ENCODE measurements around the gene MPHOSPH10. TPM values are rescaled to one million over a fixed set of nuclear protein-coding genes. Genes with fewer than 3 reads are reported as not detected.
A peak's percentile ranks its signal among the peaks of the same experiment; 100 is the strongest.

The MPHOSPH10 gene
- total RNA-seq, 4 donors from 2014 or later: 27.8 to 49.1 (median 32.8) TPM

DNA sequence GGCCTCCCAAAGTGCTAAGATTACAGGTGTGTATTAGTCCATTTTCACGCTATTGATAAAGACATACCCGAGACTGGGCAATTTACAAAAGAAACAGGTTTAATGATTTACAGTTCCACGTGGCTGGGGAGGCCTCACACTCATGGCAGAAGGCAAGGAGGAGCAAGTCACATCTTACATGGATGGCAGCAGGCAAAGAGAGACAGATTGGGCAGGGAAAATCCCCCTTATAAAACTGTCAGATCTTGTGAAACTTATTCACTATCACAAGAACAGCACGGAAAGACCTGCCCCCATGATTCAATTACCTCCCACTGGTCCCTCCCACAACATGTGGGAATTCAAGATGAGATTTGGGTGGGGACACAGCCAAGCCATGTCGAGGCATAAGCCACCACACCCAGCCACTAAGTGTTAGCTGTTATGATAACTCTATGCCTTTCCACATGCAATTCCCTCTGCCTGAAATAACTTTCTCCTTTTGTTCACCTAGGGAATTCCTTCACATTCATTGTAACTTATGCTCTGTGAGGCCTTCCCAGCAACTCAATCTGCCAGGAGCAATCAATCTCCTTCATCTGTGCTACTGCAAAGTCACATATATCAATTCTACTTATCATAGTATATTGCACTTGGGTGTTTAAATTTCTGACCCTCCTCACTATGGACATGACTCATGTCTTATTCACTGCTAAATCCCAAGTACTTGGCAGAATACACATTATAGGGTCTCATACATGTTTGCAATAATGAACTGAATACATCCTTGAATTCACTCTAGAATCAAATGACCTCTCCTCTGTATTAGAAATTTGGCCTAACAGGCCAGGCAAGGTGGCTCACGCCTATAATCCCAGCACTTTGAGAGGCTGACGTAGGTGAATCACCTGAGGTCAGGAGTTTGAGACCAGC, 7.8 kb upstream of the MPHOSPH10 start:
- ATAC-seq: no peak
- intact Hi-C loops (cut with DNase I; ENCODE audit: low total_unique reads): no loop called here
- DNase-seq: no peak

DNA sequence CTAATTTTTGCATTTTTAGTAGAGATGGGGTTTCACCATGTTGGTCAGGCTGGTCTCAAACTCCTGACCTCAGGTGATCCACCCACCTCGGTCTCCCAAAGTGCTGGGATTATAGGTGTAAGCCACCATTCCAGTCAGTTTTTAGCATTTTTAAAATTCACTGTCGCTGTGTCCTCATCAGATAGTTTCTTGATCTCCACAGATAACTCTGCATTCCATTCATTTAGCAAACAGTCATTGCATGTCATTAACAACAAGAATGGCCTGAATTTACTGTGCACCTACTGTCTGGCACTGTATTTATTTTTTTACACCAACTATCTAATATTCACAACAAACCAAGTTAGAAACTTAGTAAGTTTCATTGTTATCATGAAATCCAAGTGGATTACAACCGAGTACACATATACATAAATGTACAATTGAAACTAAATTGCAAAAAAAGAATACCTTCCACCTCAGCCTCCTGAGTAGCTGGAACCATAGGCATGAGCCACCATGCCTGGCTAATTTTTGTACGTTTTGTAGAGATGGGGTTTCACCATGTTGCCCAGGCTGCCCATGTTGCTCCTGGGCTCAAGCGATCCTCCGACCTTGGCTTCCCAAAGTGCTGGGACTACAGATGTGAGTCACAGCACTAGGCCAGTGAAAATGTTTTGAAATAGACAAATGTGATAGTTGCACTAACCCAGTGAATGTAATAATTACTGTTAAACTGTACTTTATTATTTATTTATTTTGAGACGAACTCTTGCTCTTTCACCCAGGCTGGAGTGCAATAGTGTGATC, 4.7 kb upstream of the MPHOSPH10 start:
- peaks cover 18 to 22% of the 10 kb centered on the region in 2 donors for H3K4me1 ChIP-seq
- intact Hi-C loops (cut with DNase I; ENCODE audit: low total_unique reads): no loop called here
- DNase-seq: no peak
- no peak overlapping the region for H3K4me3 ChIP-seq
- H3K9me3 ChIP-seq: no peaks in the 10 kb centered on the region
- H3K27ac ChIP-seq: no peak overlapping the region
- no peak for ATAC-seq
- peaks cover 0 to 13% of the 10 kb centered on the region in 2 donors for H3K36me3 ChIP-seq
- no peak for TF ChIP-seq POLR2A (IDR thresholded peaks at IDR 0.05)
- TF ChIP-seq, protein P1, sequence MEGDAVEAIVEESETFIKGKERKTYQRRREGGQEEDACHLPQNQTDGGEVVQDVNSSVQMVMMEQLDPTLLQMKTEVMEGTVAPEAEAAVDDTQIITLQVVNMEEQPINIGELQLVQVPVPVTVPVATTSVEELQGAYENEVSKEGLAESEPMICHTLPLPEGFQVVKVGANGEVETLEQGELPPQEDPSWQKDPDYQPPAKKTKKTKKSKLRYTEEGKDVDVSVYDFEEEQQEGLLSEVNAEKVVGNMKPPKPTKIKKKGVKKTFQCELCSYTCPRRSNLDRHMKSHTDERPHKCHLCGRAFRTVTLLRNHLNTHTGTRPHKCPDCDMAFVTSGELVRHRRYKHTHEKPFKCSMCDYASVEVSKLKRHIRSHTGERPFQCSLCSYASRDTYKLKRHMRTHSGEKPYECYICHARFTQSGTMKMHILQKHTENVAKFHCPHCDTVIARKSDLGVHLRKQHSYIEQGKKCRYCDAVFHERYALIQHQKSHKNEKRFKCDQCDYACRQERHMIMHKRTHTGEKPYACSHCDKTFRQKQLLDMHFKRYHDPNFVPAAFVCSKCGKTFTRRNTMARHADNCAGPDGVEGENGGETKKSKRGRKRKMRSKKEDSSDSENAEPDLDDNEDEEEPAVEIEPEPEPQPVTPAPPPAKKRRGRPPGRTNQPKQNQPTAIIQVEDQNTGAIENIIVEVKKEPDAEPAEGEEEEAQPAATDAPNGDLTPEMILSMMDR (IDR thresholded peaks at IDR 0.05 in 4 of 5, conservative IDR thresholded peaks at IDR 0.05 in 1 of 5): no peak
- H3K27me3 ChIP-seq: no peaks in the 10 kb centered on the region
- in situ Hi-C loops (cut with MboI; ENCODE audit: low sequenced_read_pairs in 4 of 4): no loop called here

More for the DNA sequence above, 7.8 kb upstream of the MPHOSPH10 start:
- H3K27ac ChIP-seq: no peak overlapping the region
- in situ Hi-C loops (cut with MboI; ENCODE audit: low sequenced_read_pairs in 4 of 4): no loop called here
- H3K27me3 ChIP-seq: no peaks in the 10 kb centered on the region
- TF ChIP-seq, protein P1 (IDR thresholded peaks at IDR 0.05 in 4 of 5, conservative IDR thresholded peaks at IDR 0.05 in 1 of 5): no peak
- no peak for TF ChIP-seq POLR2A (IDR thresholded peaks at IDR 0.05)
- H3K4me1 ChIP-seq: peaks cover 4 to 6% of the 10 kb centered on the region in 2 donors
- no peaks in the 10 kb centered on the region for H3K9me3 ChIP-seq
- H3K4me3 ChIP-seq: no peak overlapping the region
- peaks cover 0 to 19% of the 10 kb centered on the region in 2 donors for H3K36me3 ChIP-seq

DNA sequence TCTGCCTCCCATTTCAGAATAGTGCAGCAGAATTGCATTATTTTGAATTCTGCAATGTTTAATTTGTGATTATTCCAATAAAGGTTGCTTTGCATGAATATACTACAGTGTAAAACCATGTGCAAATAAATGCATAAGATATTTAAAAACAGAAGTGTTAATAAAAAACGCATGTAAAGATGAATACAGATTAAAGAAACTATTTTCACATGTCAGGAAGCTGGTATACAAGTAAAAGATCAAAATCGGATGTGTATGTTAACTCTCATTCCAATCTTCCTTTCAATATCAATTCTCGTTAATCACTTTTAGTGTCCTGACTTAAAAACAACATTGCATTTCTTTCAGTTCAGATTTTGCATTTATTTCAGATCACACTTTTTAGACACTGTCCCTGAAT, 3.5 kb upstream of the MPHOSPH10 start:
- peaks cover 0 to 6% of the 10 kb centered on the region in 2 donors for H3K36me3 ChIP-seq
- no peaks in the 10 kb centered on the region for H3K9me3 ChIP-seq
- H3K4me1 ChIP-seq: peaks cover 26 to 32% of the 10 kb centered on the region in 2 donors
- H3K27ac ChIP-seq: no peak overlapping the region
- ATAC-seq (no peak), DNase-seq (no peak)
- in situ Hi-C loops (cut with MboI; ENCODE audit: low sequenced_read_pairs in 4 of 4) (no loop called here), intact Hi-C loops (cut with DNase I; ENCODE audit: low total_unique reads) (no loop called here)
- H3K4me3 ChIP-seq: no peak overlapping the region
- TF ChIP-seq, protein P1 (IDR thresholded peaks at IDR 0.05 in 4 of 5, conservative IDR thresholded peaks at IDR 0.05 in 1 of 5): no peak
- TF ChIP-seq POLR2A (IDR thresholded peaks at IDR 0.05): no peak
- H3K27me3 ChIP-seq: no peaks in the 10 kb centered on the region

DNA sequence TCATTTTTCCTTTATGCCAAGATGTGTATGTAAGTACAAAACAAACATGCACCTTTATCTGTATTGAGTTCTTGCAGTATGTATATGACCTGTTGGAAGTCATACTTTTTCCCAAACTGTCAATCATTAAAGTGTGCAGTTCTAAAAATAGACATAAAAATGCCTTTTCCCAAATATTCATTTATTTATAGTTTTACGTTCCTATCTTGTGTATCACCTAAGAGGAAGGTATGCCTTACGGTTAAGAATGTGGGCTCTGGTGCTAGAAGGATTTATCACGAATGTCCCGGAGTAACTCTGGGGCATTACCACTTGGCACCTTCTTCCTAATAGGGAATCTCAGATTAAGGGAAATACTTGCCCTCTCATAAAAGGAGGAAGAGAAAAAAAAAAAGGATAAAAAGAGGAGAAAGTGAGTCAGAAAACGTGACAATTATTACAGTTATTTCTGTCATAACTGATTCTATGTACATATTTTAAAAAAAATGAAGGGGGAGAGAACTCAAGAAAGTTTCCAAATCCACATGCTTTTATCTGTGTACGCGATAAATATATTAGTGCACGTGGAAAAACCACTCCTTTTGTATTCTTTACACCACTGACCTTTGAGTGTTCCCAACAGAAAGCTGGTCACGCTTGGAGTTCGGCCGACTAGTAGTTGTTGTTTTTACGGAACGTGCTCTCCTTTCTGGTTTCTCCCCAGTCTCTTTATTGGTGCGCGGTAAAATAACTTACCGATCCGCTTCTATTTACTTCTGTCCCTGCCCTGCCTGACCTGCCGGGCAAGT, 1.1 kb upstream of the MPHOSPH10 start:
- in situ Hi-C loops (cut with MboI; ENCODE audit: low sequenced_read_pairs in 4 of 4): no loop called here
- ATAC-seq: peak; percentile 12 to 20
- peaks cover 0 to 14% of the 10 kb centered on the region in 2 donors for H3K36me3 ChIP-seq
- no peaks in the 10 kb centered on the region for H3K27me3 ChIP-seq
- H3K27ac ChIP-seq: peak overlapping the region; percentile 89 to 95 (median 93)
- peaks cover 37 to 39% of the 10 kb centered on the region in 2 donors for H3K4me1 ChIP-seq
- intact Hi-C loops (cut with DNase I; ENCODE audit: low total_unique reads): no loop called here
- H3K4me3 ChIP-seq: peak overlapping the region; percentile 85 to 97 (median 90)
- DNase-seq: no peak
- no peaks in the 10 kb centered on the region for H3K9me3 ChIP-seq
- TF ChIP-seq POLR2A (IDR thresholded peaks at IDR 0.05): no peak
- TF ChIP-seq, protein P1 (IDR thresholded peaks at IDR 0.05 in 4 of 5, conservative IDR thresholded peaks at IDR 0.05 in 1 of 5): peak in 1 of 5 experiments; percentile 24
